ENCODE measurements around the gene AIFM3.

Gene AIFM3

GRCh38 chr22:20973634-20974286 is 6.7 kb downstream of the AIFM3 start:
- Histone ChIP-seq H3K27ac (ENCODE audit: low read length) (no peak overlapping the region), H3K9me3 (replicated peaks; ENCODE audit: insufficient read depth, low read length) (no peaks in the 10 kb centered on the region), H3K79me2 (ENCODE audit: low read length) (no peaks in the 10 kb centered on the region), H3K9ac (ENCODE audit: low read length) (no peak overlapping the region), H2AFZ (ENCODE audit: low read length) (no peak overlapping the region), H4K20me1 (ENCODE audit: insufficient read depth, low read length) (no peaks in the 10 kb centered on the region), H3K36me3 (replicated peaks; ENCODE audit: insufficient read depth, low read length) (no peaks in the 10 kb centered on the region), H3K4me1 (ENCODE audit: low read length) (no peaks in the 10 kb centered on the region), H3K4me3 (ENCODE audit: low read length) (no peak overlapping the region), H3F3A (ENCODE audit: insufficient read depth, low read length) (no peaks in the 10 kb centered on the region), H3K4me2 (ENCODE audit: low read depth, low read length) (no peak overlapping the region), H3K9me2 (replicated peaks; ENCODE audit: insufficient read depth, low read length) (no peaks in the 10 kb centered on the region), H3K27me3 (replicated peaks; ENCODE audit: insufficient read depth, low read length) (peaks cover 49% of the 10 kb centered on the region)
- no peak for DNase-seq
- TF ChIP-seq EZH2phosphoT487 (IDR thresholded peaks at IDR 0.05; ENCODE audit: low read length) = no peak
- no peak for TF ChIP-seq EZH2 (optimal IDR thresholded peaks at IDR 0.05; ENCODE audit: low read depth, low read length)
- no peak for TF ChIP-seq CTCF (IDR thresholded peaks at IDR 0.05; ENCODE audit: low read length)

- DNase-seq = no peak
Measured at GRCh38 chr22:20974336-20974955, 7.4 kb downstream of the AIFM3 start.

GRCh38 chr22:20975541-20976290 is 8.7 kb downstream of the AIFM3 start:
- Histone ChIP-seq H3K9me3 (replicated peaks; ENCODE audit: insufficient read depth, low read length) (no peaks in the 10 kb centered on the region), H3K4me2 (ENCODE audit: low read depth, low read length) (no peak overlapping the region), H3K27me3 (replicated peaks; ENCODE audit: insufficient read depth, low read length) (peaks cover 49% of the 10 kb centered on the region), H2AFZ (ENCODE audit: low read length) (no peak overlapping the region), H3K27ac (ENCODE audit: low read length) (no peak overlapping the region), H3K9me2 (replicated peaks; ENCODE audit: insufficient read depth, low read length) (no peaks in the 10 kb centered on the region), H3K36me3 (replicated peaks; ENCODE audit: insufficient read depth, low read length) (no peaks in the 10 kb centered on the region), H3K4me3 (ENCODE audit: low read length) (no peak overlapping the region), H3K4me1 (ENCODE audit: low read length) (no peaks in the 10 kb centered on the region), H3K79me2 (ENCODE audit: low read length) (no peaks in the 10 kb centered on the region), H4K20me1 (ENCODE audit: insufficient read depth, low read length) (no peaks in the 10 kb centered on the region), H3K9ac (ENCODE audit: low read length) (no peak overlapping the region), H3F3A (ENCODE audit: insufficient read depth, low read length) (no peaks in the 10 kb centered on the region)
- DNase-seq = no peak
- no peak for TF ChIP-seq EZH2 (optimal IDR thresholded peaks at IDR 0.05; ENCODE audit: low read depth, low read length)
- no peak for TF ChIP-seq CTCF (IDR thresholded peaks at IDR 0.05; ENCODE audit: low read length)
- TF ChIP-seq EZH2phosphoT487 (IDR thresholded peaks at IDR 0.05; ENCODE audit: low read length) = no peak

More at GRCh38 chr22:20974336-20974955, 7.4 kb downstream of the AIFM3 start:
- Histone ChIP-seq H3K27me3 (replicated peaks; ENCODE audit: insufficient read depth, low read length) (peaks cover 49% of the 10 kb centered on the region), H3K4me1 (ENCODE audit: low read length) (no peaks in the 10 kb centered on the region), H3K36me3 (replicated peaks; ENCODE audit: insufficient read depth, low read length) (no peaks in the 10 kb centered on the region), H3K9me2 (replicated peaks; ENCODE audit: insufficient read depth, low read length) (no peaks in the 10 kb centered on the region), H3K79me2 (ENCODE audit: low read length) (no peaks in the 10 kb centered on the region), H4K20me1 (ENCODE audit: insufficient read depth, low read length) (no peaks in the 10 kb centered on the region), H2AFZ (ENCODE audit: low read length) (no peak overlapping the region), H3K4me3 (ENCODE audit: low read length) (no peak overlapping the region), H3K9ac (ENCODE audit: low read length) (no peak overlapping the region), H3F3A (ENCODE audit: insufficient read depth, low read length) (no peaks in the 10 kb centered on the region), H3K27ac (ENCODE audit: low read length) (no peak overlapping the region), H3K9me3 (replicated peaks; ENCODE audit: insufficient read depth, low read length) (no peaks in the 10 kb centered on the region), H3K4me2 (ENCODE audit: low read depth, low read length) (no peak overlapping the region)
- no peak for TF ChIP-seq CTCF (IDR thresholded peaks at IDR 0.05; ENCODE audit: low read length)
- no peak for TF ChIP-seq EZH2 (optimal IDR thresholded peaks at IDR 0.05; ENCODE audit: low read depth, low read length)
- TF ChIP-seq EZH2phosphoT487 (IDR thresholded peaks at IDR 0.05; ENCODE audit: low read length) = no peak

Measured in MM.1S (cell line).